ENCODE results near the gene GCSAM. TPM values are rescaled to one million over a fixed set of nuclear protein-coding genes. Genes with fewer than 3 reads are reported as not detected.
A peak's percentile ranks its signal among the peaks of the same experiment; 100 is the strongest.

The GCSAM gene
- total and polyA plus RNA-seq, 3 donors from 2014 or later = 0.06 to 0.63 (median 0.42) TPM

DNA sequence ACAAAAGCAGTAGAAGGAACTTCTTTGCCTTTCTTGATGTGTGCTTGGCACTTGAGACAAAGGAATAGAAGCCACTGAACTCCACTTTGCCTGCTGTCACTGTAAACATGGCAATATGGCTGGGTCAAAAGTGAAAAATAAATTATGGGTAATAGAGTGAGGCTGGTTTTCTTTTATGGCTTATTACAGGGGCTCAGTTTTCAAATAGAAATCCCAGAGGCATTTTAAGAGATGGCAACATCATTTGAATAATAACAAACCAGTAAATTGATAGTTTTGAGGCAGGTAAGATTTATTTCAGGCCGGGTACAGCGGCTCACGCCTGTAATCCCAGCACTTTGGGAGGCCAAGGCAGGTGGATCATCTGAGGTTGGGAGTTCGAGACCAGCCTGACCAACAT lies 44.1 kb downstream of the GCSAM start:
- intact Hi-C loops (cut with DNase I; ENCODE audit: low total_unique reads) = no loop called here
- Histone ChIP-seq H3K36me3 (ENCODE audit: low read depth, missing control alignments) (no peaks in the 10 kb centered on the region), H3K27me3 (no peaks in the 10 kb centered on the region), H3K4me1 (no peaks in the 10 kb centered on the region), H3K27ac (no peak overlapping the region), H3K4me3 (no peak overlapping the region), H3K9me3 (no peaks in the 10 kb centered on the region)
- 72 to 85% methylated on average over 4 of the region's 4 CpGs for WGBS, 2 donors
- DNase-seq = no peak
- no peak for TF ChIP-seq POLR2A (IDR thresholded peaks at IDR 0.05)
- TF ChIP-seq, protein P1, sequence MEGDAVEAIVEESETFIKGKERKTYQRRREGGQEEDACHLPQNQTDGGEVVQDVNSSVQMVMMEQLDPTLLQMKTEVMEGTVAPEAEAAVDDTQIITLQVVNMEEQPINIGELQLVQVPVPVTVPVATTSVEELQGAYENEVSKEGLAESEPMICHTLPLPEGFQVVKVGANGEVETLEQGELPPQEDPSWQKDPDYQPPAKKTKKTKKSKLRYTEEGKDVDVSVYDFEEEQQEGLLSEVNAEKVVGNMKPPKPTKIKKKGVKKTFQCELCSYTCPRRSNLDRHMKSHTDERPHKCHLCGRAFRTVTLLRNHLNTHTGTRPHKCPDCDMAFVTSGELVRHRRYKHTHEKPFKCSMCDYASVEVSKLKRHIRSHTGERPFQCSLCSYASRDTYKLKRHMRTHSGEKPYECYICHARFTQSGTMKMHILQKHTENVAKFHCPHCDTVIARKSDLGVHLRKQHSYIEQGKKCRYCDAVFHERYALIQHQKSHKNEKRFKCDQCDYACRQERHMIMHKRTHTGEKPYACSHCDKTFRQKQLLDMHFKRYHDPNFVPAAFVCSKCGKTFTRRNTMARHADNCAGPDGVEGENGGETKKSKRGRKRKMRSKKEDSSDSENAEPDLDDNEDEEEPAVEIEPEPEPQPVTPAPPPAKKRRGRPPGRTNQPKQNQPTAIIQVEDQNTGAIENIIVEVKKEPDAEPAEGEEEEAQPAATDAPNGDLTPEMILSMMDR (IDR thresholded peaks at IDR 0.05) = no peak

DNA sequence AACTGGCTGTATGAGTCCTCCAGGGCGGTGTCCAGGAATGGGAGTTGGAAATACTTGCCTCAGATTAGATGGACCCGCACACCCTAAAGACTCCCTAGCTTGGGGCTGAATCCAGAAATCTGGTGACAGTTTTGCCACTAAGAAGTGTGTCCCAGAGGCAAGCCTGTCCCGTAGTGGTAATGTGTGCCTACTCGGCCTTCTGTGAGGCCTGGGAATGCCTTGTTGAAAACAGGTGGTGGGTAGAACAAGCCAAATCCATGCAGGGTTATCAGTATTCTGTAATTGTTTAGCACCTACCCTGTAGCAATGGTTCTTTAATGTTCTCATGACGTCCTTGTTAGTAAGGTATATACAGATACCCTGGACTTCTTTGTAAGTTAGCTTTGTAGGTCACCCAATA lies 45.3 kb downstream of the GCSAM start:
- no peaks in the 10 kb centered on the region for H3K9me3 ChIP-seq
- no peak for TF ChIP-seq POLR2A (IDR thresholded peaks at IDR 0.05)
- TF ChIP-seq, protein P1 (IDR thresholded peaks at IDR 0.05) = no peak
- intact Hi-C loops (cut with DNase I; ENCODE audit: low total_unique reads) = no loop called here
- no peak overlapping the region for H3K4me3 ChIP-seq
- H3K27me3 ChIP-seq = no peaks in the 10 kb centered on the region
- DNase-seq = no peak
- no peak overlapping the region for H3K27ac ChIP-seq
- H3K36me3 ChIP-seq (ENCODE audit: low read depth, missing control alignments) = no peaks in the 10 kb centered on the region
- H3K4me1 ChIP-seq = no peaks in the 10 kb centered on the region
- WGBS, 2 donors = 82 to 83% methylated on average over 5 of the region's 5 CpGs

DNA sequence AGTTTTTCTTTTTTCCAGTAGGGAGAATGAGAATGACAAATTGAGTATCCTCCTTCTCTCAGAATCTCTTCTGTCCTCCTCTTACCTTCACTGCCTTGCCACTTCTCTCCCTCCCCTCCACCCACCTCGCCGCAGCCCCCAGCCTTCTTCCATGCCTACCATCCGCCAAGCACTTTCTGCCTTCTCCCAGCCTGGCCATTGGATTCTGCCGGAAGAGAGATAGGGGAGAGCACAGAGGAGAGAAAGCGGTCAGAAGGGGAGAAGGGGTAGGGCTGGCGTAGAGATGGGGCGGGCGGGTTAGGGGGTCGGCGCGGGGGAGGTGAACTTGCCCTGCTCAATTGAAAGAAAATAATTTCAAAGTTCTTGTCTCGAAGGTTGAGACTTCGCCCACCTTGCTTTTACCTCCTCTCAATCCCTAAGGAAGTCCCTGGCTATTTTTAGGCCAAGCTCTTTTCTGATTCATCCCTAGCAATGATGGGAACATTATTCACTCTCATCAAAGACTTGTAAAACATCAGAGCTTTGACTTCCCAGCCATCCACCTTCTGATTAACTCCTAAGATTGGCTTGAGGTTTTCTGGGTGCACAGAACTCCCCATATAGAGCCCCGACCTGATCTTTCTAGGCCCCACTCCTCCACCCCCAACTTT lies 46.0 kb downstream of the GCSAM start:
- TF ChIP-seq, protein P1 (IDR thresholded peaks at IDR 0.05) = no peak
- TF ChIP-seq POLR2A (IDR thresholded peaks at IDR 0.05) = no peak
- no peak overlapping the region for H3K27ac ChIP-seq
- intact Hi-C loops (cut with DNase I; ENCODE audit: low total_unique reads) = no loop called here
- H3K4me3 ChIP-seq = peak overlapping the region; percentile 51 to 68
- H3K36me3 ChIP-seq (ENCODE audit: low read depth, missing control alignments) = no peaks in the 10 kb centered on the region
- no peaks in the 10 kb centered on the region for H3K4me1 ChIP-seq
- DNase-seq = no peak
- WGBS, 2 donors = 42 to 43% methylated on average over 12 to 14 of the region's 14 CpGs
- no peaks in the 10 kb centered on the region for H3K27me3 ChIP-seq
- H3K9me3 ChIP-seq = no peaks in the 10 kb centered on the region

DNA sequence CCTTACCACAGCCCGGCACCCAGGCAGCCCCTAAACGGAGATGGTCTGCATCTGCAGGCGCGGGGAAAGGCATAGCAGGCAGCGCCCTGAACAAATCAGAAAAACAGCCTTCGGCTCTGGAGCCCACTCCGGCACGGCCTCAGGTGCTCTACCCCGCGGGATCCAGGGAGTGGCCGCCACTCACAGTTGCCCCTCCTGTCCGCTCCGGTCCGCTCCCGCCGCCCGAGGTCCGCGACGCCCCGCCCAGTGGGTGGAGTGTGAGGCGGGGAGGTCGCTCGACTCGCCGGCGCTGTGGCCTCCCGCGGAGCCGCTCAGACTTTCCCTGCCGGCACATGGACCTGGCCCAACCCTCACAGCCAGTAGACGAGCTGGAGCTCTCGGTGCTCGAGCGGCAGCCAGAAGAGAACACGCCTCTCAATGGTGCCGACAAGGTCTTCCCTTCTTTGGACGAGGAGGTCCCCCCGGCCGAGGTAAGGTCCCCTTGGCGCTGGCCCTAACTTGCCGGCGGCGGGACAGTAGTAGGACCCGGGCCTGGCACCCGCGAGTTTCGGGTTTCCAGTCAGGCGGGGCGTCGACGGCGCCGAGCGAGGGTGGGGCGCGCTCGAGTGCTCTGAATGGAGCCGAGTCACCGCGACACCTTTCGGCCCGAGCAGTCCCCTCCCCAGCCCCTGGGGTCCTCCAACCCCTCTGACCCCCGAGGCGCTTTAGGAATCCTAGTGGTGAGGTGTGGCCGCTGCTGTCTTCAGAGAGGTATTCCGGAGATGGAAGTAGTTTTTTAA lies 46.8 kb downstream of the GCSAM start, which contains the start of gene C3orf52:
Gene C3orf52, plus strand, starts transcription at position 314 of the 779 bp plus-strand sequence. Its CDS starts 19 bp downstream, at position 333.
- Histone ChIP-seq H3K27me3 (no peaks in the 10 kb centered on the region), H3K4me3 (peak within 1 kb of the TSS; percentile 51 to 68), H3K4me1 (no peaks in the 10 kb centered on the region), H3K27ac (peak within 1 kb of the TSS in 1 of 2 donors; percentile 68), H3K36me3 (ENCODE audit: low read depth, missing control alignments) (no peaks in the 10 kb centered on the region), H3K9me3 (no peaks in the 10 kb centered on the region)
- intact Hi-C loops (cut with DNase I; ENCODE audit: low total_unique reads) = no loop called here
- TF ChIP-seq, protein P1 (IDR thresholded peaks at IDR 0.05) = no peak
- no peak for TF ChIP-seq POLR2A (IDR thresholded peaks at IDR 0.05)
- peak; percentile 85 for DNase-seq
- 1% methylated on average over 10 to 67 of the region's 67 CpGs for WGBS, 2 donors

Measured in testis (tissue), 3 donors.